Activated CD4-positive, alpha-beta T cell treated with anti-CD3 and anti-CD28 coated beads for 24 hours (primary cell): ENCODE measurements around the gene CEACAM20.
"Not testable (repeated sequence)": the region's sequence is repeated elsewhere in the genome, so short reads cannot be mapped to it uniquely, and the experiment has no call there.

Experiments
- DNase-seq, 2 donors: peaks; one replicate each; pipeline ENCODE4 v3.0.0-alpha.2; 2020; ENCODE audit warnings: low read depth in 2 of 2

CEACAM20 gene

GRCh38 chr19:44529536-44529935 is at the start of gene CEACAM20:
Gene CEACAM20, minus strand, starts transcription at chr19:44529675. Its CDS starts 166 bp downstream, at chr19:44529509.
- DNase-seq, result no peak

- DNase-seq, result no peak
Measured at GRCh38 chr19:44577566-44577874, 48.0 kb upstream of the CEACAM20 start.

GRCh38 chr19:44576843-44577565 is 47.5 kb upstream of the CEACAM20 start:
- peak in 1 of 2 donors; percentile 12 for DNase-seq

GRCh38 chr19:44575116-44575700 is 45.7 kb upstream of the CEACAM20 start:
- DNase-seq, result no peak

- DNase-seq, result no peak
Measured at GRCh38 chr19:44574186-44574950, 44.9 kb upstream of the CEACAM20 start.

GRCh38 chr19:44573627-44574026 is 44.2 kb upstream of the CEACAM20 start:
- no peak for DNase-seq

- DNase-seq, result no peak
Measured at GRCh38 chr19:44573183-44573582, 43.7 kb upstream of the CEACAM20 start.

- DNase-seq, result no peak
Measured at GRCh38 chr19:44572581-44572900, 43.1 kb upstream of the CEACAM20 start.

GRCh38 chr19:44571830-44572580 is 42.5 kb upstream of the CEACAM20 start:
- no peak for DNase-seq

- peak; percentile 14 to 20 for DNase-seq
Measured at GRCh38 chr19:44570984-44571684, 41.7 kb upstream of the CEACAM20 start.

- DNase-seq, result no peak
Measured at GRCh38 chr19:44570603-44570983, 41.1 kb upstream of the CEACAM20 start.

- DNase-seq, result no peak
Measured at GRCh38 chr19:44567745-44568144, 38.3 kb upstream of the CEACAM20 start.

GRCh38 chr19:44566984-44567383 is 37.5 kb upstream of the CEACAM20 start:
- no peak for DNase-seq

GRCh38 chr19:44563086-44563655 is 33.7 kb upstream of the CEACAM20 start:
- DNase-seq, result not testable (repeated sequence)

GRCh38 chr19:44557933-44558332 is 28.5 kb upstream of the CEACAM20 start:
- DNase-seq, result no peak

- DNase-seq, result no peak
Measured at GRCh38 chr19:44554641-44555246, 25.3 kb upstream of the CEACAM20 start.

- DNase-seq, result no peak
Measured at GRCh38 chr19:44553478-44554171, 24.1 kb upstream of the CEACAM20 start.

- peak; percentile 4 to 35 for DNase-seq
Measured at GRCh38 chr19:44552324-44552723, 22.8 kb upstream of the CEACAM20 start.

GRCh38 chr19:44551850-44552249 is 22.4 kb upstream of the CEACAM20 start:
- no peak for DNase-seq

- not testable (repeated sequence) for DNase-seq
Measured at GRCh38 chr19:44550976-44551375, 21.5 kb upstream of the CEACAM20 start.
